Neural progenitor cell (in vitro differentiated cells): ENCODE results near the gene IDUA. TPM values are rescaled to one million over a fixed set of nuclear protein-coding genes. Genes with fewer than 3 reads are reported as not detected.

Experiments
- DNase-seq: peaks from one replicate; pipeline ENCODE4 v3.0.0-alpha.2; 2016; ENCODE audit warnings: low spot score
- H2AFZ ChIP-seq: fragments of 200-600 bp; sonication (generic); replicated peaks from 2 replicates; pipeline ENCODE4 v1.6.1; 2016; ENCODE audit warnings: antibody characterized with exemption
- H3F3A ChIP-seq: fragments of 200-600 bp; sonication (generic); 2 replicates; pipeline ENCODE4 v1.6.1; 2016; ENCODE audit warnings: antibody characterized with exemption, low read depth
- H3K27ac ChIP-seq: fragments of 200-600 bp; sonication (generic); 2 replicates; pipeline ENCODE4 v1.5.1; 2016; ENCODE audit warnings: mild to moderate bottlenecking
- H3K27me3 ChIP-seq: fragments of 200-600 bp; sonication (generic); 2 replicates; pipeline ENCODE4 v1.6.1; 2016; ENCODE audit warnings: mild to moderate bottlenecking, moderate library complexity
- H3K36me3 ChIP-seq: fragments of 200-600 bp; sonication (generic); 2 replicates; pipeline ENCODE4 v1.5.1; 2016
- H3K4me1 ChIP-seq: fragments of 200-600 bp; sonication (generic); 2 replicates; pipeline ENCODE4 v1.6.1; 2016; ENCODE audit warnings: mixed run types
- H3K4me2 ChIP-seq: fragments of 200-600 bp; sonication (generic); 2 replicates; pipeline ENCODE4 v1.6.1; 2016
- H3K4me3 ChIP-seq: fragments of 200-600 bp; sonication (generic); 2 replicates; pipeline ENCODE4 v1.5.1; 2016
- H3K79me2 ChIP-seq: fragments of 200-600 bp; sonication (generic); 2 replicates; pipeline ENCODE4 v1.6.1; 2016; ENCODE audit warnings: low read depth
- H3K9ac ChIP-seq: fragments of 200-600 bp; sonication (generic); 2 replicates; pipeline ENCODE4 v1.6.1; 2016
- H3K9me3 ChIP-seq: fragments of 200-600 bp; sonication (generic); 2 replicates; pipeline ENCODE4 v1.5.1; 2016; ENCODE audit warnings: low read depth
- H4K20me1 ChIP-seq: fragments of 200-600 bp; sonication (generic); 2 replicates; pipeline ENCODE4 v1.6.1; 2016; ENCODE audit warnings: low read depth
- H3K27ac Mint-ChIP-seq: 3 replicates; pipeline ENCODE4 v1.8.0; 2021; ENCODE audit warnings: mixed read lengths
- H3K27me3 Mint-ChIP-seq: 2 replicates; pipeline ENCODE4 v1.8.0; 2022; ENCODE audit warnings: low read depth, mild to moderate bottlenecking, inconsistent platforms, moderate library complexity, mixed read lengths; ENCODE audit not compliant: insufficient read depth
- H3K36me3 Mint-ChIP-seq: 3 replicates; pipeline ENCODE4 v1.8.0; 2021; ENCODE audit warnings: mixed read lengths
- H3K4me1 Mint-ChIP-seq: 3 replicates; pipeline ENCODE4 v1.8.0; 2021; ENCODE audit warnings: mixed read lengths
- H3K4me3 Mint-ChIP-seq: 3 replicates; pipeline ENCODE4 v1.8.0; 2021; ENCODE audit warnings: mild to moderate bottlenecking, moderate library complexity, mixed read lengths
- H3K9me3 Mint-ChIP-seq: 3 replicates; pipeline ENCODE4 v1.8.0; 2020; ENCODE audit warnings: mixed read lengths
- EZH2 ChIP-seq: fragments of 200-600 bp; sonication (generic); IDR thresholded peaks from 2 replicates; pipeline ENCODE4 v1.6.1; 2017; ENCODE audit warnings: antibody characterized with exemption, mild to moderate bottlenecking, moderate library complexity
- EZH2phosphoT487 ChIP-seq: fragments of 200-600 bp; sonication (generic); IDR thresholded peaks from 2 replicates; pipeline ENCODE4 v1.6.1; 2017; ENCODE audit warnings: antibody characterized with exemption
- total RNA-seq: library from RNA; depleted of rRNA; stranded (reverse); fragments of >200 nt; gene quantifications from 2 replicates; pipeline ENCODE4 v1.2.3, GENCODE V29; 2015; ENCODE audit warnings: low replicate concordance
- TF ChIP-seq, protein P1 (sequence below): fragments of 200-600 bp; sonication (generic); IDR thresholded peaks from 2 replicates; pipeline ENCODE4 v1.5.1; 2017; ENCODE audit warnings: antibody characterized with exemption, mild to moderate bottlenecking

Gene IDUA
- total RNA-seq, 1 donor from 2014 or later = 0.47 TPM

DNA sequence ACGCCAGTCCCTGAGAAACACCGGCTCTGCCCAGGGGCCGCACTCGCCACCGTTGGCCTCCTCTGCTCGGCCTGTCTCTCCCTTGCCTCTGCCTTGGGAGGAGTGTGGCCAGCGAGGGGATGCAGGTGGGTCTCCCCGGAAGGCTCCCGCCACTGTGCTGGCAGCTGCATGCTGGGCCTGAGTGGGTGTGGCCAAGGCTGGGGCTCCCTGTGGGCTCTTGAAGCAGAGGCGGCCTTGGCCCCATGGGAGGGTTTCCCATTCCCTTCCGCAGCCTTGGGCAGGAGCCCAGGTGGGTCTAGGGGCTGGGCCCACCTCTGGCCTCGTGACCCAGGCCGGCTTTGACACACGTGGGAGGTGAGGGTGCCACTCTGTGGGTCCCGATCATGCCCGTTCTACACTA lies 43.7 kb downstream of the IDUA start:
- Mint-ChIP-seq H3K27ac (no peak overlapping the region), H3K9me3 (peaks cover 3% of the 10 kb centered on the region), H3K4me3 (no peak overlapping the region), H3K36me3 (no peaks in the 10 kb centered on the region), H3K27me3 (peaks cover 9% of the 10 kb centered on the region), H3K4me1 (peaks cover 4% of the 10 kb centered on the region)
- no peaks in the 10 kb centered on the region for H3K9me3 ChIP-seq
- no peak overlapping the region for H3K4me3 ChIP-seq
- peaks cover 5% of the 10 kb centered on the region for H3F3A ChIP-seq
- H4K20me1 ChIP-seq = peaks cover 6% of the 10 kb centered on the region
- TF ChIP-seq, protein P1, sequence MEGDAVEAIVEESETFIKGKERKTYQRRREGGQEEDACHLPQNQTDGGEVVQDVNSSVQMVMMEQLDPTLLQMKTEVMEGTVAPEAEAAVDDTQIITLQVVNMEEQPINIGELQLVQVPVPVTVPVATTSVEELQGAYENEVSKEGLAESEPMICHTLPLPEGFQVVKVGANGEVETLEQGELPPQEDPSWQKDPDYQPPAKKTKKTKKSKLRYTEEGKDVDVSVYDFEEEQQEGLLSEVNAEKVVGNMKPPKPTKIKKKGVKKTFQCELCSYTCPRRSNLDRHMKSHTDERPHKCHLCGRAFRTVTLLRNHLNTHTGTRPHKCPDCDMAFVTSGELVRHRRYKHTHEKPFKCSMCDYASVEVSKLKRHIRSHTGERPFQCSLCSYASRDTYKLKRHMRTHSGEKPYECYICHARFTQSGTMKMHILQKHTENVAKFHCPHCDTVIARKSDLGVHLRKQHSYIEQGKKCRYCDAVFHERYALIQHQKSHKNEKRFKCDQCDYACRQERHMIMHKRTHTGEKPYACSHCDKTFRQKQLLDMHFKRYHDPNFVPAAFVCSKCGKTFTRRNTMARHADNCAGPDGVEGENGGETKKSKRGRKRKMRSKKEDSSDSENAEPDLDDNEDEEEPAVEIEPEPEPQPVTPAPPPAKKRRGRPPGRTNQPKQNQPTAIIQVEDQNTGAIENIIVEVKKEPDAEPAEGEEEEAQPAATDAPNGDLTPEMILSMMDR = no peak
- TF ChIP-seq EZH2phosphoT487 = no peak
- no peak for TF ChIP-seq EZH2
- no peak overlapping the region for H3K27ac ChIP-seq
- no peaks in the 10 kb centered on the region for H3K36me3 ChIP-seq
- no peak overlapping the region for H2AFZ ChIP-seq
- H3K27me3 ChIP-seq = no peaks in the 10 kb centered on the region
- H3K79me2 ChIP-seq = no peaks in the 10 kb centered on the region
- no peak overlapping the region for H3K4me2 ChIP-seq
- peaks cover 17% of the 10 kb centered on the region for H3K4me1 ChIP-seq
- H3K9ac ChIP-seq = no peak overlapping the region
- no peak for DNase-seq

DNA sequence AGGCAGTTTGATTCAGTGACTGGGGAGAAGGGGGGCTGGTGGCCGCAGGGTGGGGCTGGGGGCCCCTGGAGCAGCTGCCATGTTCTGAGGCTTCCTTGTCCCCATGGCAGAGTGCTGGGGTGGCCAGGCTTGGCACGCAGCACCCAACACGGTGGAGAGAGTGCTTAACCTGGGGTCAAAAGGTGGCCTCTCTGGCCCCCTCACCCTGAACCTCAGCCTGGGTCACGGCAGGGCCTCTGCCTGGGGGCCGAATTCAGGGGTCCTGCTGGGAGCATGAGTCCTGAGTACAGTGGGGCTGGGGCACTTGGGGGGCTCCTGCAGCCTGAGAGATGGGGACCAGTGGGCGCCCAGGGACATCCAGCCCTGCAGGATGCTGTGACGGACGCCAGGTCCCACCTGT lies 44.5 kb downstream of the IDUA start:
- H3K27ac ChIP-seq = no peak overlapping the region
- Mint-ChIP-seq H3K9me3 (no peaks in the 10 kb centered on the region), H3K4me3 (no peak overlapping the region), H3K36me3 (no peaks in the 10 kb centered on the region), H3K4me1 (peaks cover 4% of the 10 kb centered on the region), H3K27ac (no peak overlapping the region), H3K27me3 (peaks cover 11% of the 10 kb centered on the region)
- peaks cover 6% of the 10 kb centered on the region for H4K20me1 ChIP-seq
- H3F3A ChIP-seq = peaks cover 5% of the 10 kb centered on the region
- no peak for DNase-seq
- peaks cover 20% of the 10 kb centered on the region for H3K4me1 ChIP-seq
- H3K9ac ChIP-seq = no peak overlapping the region
- H3K4me2 ChIP-seq = no peak overlapping the region
- no peaks in the 10 kb centered on the region for H3K79me2 ChIP-seq
- H3K27me3 ChIP-seq = no peaks in the 10 kb centered on the region
- no peak overlapping the region for H2AFZ ChIP-seq
- no peaks in the 10 kb centered on the region for H3K36me3 ChIP-seq
- no peaks in the 10 kb centered on the region for H3K9me3 ChIP-seq
- no peak overlapping the region for H3K4me3 ChIP-seq
- TF ChIP-seq, protein P1 = no peak
- TF ChIP-seq EZH2phosphoT487 = no peak
- no peak for TF ChIP-seq EZH2

DNA sequence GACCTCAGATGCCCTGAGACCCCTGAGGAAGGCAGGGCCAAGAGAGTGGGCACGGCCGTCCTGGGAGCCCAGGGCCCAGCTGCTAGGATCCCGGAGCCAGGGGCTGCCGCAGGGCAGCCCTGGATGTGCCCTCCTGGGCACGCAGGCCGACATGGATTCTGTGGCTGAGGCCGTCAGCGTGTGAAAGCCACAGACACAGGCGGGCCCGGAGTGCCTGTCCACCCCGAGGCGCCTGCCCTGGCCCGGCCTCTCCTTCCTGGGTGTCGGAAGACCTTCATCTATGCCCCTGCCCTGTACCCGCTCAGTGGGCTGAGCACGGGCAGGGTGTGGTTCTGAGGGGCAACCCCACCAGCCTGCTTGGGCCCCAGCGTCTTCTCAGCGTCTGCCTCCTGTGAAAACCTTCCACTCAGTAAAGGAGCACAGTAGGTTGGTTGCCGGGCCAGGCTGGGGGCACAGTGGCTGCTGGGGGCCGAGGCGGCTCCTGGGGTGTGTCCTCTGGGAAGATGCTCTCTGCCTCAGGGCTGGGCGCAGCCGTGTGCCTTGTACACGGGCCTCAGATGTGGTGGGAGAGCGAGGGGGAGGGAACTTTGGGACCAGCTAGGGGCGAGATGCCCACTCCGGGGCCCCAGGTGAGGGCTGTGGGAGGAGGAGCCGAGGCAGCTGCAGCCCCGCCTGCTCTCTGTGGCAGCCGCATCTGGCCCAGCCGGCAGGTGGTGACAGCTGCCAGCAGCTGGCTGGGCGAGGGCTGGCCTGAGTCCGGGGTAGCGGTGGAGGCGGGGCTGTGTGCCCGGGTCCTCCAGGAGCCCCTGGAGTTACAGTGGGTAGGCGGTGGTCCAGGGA lies 45.3 kb downstream of the IDUA start:
- no peaks in the 10 kb centered on the region for H3F3A ChIP-seq
- H3K4me2 ChIP-seq = no peak overlapping the region
- peaks cover 1% of the 10 kb centered on the region for H4K20me1 ChIP-seq
- H3K9me3 ChIP-seq = no peaks in the 10 kb centered on the region
- no peak for DNase-seq
- Mint-ChIP-seq H3K4me1 (no peaks in the 10 kb centered on the region), H3K36me3 (no peaks in the 10 kb centered on the region), H3K27me3 (peaks cover 7% of the 10 kb centered on the region), H3K9me3 (no peaks in the 10 kb centered on the region), H3K4me3 (no peak overlapping the region), H3K27ac (no peak overlapping the region)
- H3K9ac ChIP-seq = no peak overlapping the region
- no peak overlapping the region for H2AFZ ChIP-seq
- H3K4me3 ChIP-seq = no peak overlapping the region
- peaks cover 28% of the 10 kb centered on the region for H3K4me1 ChIP-seq
- TF ChIP-seq EZH2phosphoT487 (no peak), EZH2 (no peak)
- TF ChIP-seq, protein P1 = no peak
- H3K79me2 ChIP-seq = no peaks in the 10 kb centered on the region
- no peaks in the 10 kb centered on the region for H3K27me3 ChIP-seq
- no peaks in the 10 kb centered on the region for H3K36me3 ChIP-seq
- no peak overlapping the region for H3K27ac ChIP-seq
